CD4-positive, alpha-beta T cell treated with Interleukin-6 for 4 hours (primary cell): ENCODE data around the gene LILRA6.
"Not testable (repeated sequence)": the region's sequence is repeated elsewhere in the genome, so short reads cannot be mapped to it uniquely, and the experiment has no call there.

ENCODE experiments used
- DNase-seq: peaks from one replicate; pipeline ENCODE4 v3.0.0-alpha.2; 2020; ENCODE audit warnings: mixed read lengths

The LILRA6 gene

DNA sequence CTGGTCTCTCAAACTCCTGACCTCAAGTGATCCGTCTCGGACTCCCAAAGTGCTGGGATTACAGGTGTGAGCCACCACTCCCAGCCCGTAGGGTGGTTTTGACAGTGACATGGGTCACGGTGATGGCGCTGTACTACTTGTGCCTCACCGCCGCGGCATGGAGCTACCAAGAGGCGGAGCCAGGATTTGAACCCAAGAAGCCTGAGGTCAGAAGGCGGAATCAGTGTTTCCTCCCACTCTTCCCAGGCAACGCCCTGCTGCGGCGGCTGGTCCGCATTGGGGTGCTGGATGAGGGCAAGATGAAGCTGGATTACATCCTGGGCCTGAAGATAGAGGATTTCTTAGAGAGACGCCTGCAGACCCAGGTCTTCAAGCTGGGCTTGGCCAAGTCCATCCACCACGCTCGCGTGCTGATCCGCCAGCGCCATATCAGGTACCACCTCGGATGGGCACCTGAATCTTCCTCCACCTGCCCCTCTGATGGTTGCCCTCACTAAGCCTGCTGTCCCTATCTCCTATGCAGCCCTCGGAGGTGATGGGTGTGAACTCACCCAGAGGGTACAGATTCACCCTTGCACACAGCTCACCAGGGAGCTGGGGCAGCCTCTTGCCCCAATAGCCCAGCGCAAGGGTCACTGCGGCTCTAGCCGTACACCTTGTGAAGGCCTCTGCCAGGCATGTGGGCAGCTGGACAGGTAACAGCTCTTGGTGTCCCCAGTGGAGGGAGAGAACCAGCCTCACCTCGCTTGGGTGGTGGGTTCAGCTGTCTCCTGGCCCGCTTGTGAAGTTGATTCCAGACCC lies 36.4 kb downstream of the LILRA6 start:
- no peak for DNase-seq

DNA sequence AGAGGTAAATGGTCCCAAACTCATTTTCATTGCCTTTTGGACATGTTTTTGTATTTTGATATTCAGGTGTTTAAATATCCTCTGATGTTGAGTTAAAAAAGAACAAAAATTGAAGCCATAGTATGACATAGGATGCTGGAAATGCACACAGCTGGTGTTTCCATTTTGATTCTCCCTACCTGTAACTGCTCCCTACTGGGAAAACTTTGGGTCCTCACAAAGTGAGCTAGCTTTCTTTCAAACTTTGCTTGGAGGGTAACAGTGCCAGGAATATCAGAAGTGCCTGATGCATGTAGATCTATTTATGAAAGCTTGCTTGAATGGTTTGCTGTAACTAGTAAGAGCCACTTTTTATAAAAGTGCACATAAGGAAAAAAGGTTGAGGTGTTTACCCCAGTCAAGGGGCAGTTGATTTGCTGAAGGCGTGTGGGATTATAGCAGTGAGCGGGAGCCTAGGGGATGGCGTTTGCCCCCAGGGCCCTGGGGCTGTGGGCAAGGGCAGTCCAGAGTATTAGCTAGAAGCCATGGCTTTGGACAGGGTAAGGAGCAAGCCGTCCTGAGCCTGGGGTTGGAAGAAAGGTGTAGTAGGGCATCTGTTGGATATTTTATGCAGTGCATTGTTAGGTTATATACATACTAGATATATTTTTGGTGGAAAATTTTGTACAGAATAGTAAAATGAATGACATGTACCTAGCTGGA lies 37.7 kb downstream of the LILRA6 start:
- no peak for DNase-seq

DNA sequence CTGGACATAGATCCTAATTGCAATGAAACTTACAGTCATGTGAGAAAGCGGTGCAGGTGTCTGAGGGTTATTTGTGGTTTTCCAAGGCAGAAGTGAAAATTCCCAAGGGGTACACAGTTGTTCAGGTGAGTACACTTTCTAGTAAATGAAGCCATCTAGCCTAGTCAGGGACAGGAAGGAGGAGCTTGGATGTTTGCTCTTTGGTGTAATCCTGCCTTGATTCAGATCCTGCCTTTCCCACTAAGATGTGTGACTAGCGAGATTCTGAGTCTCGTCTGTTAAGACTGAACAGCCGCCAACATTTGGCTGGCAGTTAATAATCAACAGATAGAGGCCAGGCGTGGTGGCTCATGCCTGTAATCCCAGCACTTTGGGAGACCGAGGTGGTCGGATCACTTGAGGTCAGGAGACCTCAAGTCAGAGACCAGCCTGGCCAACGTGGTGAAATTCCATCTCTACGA lies 39.4 kb downstream of the LILRA6 start:
- DNase-seq: no peak

DNA sequence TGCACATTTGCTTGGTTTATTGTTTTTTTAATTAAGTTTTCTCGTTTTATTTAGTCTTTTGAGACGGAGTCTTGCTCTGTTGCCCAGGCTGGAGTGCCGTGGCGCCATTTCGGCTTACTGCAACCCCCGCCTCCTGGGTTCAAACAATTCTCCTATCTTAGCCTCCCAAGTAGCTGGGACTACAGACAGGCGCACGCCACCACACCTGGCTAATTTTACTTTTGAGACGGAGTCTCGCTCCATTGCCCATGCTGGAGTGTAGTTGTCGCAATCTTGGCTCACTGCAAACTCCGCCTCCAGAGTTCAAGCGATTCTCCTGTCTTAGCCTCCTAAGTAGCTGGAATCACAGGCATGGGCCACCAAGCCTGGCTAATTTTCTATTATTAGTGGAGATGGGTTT lies 40.6 kb downstream of the LILRA6 start:
- DNase-seq: no peak

DNA sequence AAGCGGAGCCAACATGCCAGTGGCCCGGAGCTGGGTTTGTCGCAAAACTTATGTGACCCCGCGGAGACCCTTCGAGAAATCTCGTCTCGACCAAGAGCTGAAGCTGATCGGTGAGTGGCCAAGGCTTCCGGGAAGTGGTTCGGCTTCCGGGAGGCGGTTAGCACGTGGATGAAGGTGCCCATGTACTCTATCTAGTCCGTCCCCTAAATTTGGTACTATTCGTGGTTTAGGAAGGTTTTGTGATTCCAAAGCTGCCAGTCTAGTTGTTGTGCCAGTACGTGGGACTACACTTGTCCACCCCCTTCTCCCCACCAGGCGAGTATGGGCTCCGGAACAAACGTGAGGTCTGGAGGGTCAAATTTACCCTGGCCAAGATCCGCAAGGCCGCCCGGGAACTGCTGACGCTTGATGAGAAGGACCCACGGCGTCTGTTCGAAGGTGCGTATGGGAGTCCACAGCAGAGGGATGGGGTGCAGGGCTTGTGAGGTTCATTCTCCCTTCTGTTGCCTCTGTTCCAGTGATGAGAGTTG lies 41.4 kb downstream of the LILRA6 start:
- DNase-seq: no peak

DNA sequence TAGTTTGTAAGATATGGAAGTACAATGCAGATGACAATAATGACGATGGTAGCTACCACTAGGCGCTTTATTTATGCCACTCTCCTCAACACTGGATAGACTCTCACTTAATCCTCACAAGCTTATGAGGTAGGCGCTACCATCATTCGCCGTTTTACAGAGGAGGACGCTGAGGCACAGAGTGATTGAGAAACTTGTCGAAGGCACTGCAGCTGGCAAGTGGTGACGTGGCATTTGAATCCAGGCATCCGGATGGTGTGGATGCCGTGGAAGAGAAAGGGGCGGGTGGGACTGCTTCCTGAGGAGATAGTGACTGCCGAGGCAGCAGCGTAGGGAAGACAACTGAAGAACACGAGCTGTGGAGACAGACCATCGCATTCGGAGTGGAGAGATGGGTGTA lies 43.2 kb downstream of the LILRA6 start:
- no peak for DNase-seq

DNA sequence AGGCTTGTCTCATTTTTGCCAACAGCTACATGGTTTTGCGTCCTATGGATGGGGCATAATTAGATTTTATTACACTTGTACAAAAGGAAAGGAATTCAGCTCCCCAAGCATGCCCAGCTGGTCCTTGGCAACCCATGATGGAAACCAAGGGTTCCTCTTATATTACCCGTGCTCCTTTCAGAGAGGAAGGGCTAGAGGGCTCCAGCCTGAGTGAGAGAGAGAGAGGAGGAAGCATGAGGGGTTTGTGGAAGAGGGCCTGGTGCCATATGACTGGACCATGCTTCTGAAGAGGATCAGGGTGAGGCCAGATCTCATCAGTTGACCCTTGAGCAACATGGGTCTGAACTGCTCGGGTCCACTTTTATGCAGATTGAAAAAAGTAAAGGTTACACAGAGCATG lies 45.5 kb downstream of the LILRA6 start:
- DNase-seq: no peak

DNA sequence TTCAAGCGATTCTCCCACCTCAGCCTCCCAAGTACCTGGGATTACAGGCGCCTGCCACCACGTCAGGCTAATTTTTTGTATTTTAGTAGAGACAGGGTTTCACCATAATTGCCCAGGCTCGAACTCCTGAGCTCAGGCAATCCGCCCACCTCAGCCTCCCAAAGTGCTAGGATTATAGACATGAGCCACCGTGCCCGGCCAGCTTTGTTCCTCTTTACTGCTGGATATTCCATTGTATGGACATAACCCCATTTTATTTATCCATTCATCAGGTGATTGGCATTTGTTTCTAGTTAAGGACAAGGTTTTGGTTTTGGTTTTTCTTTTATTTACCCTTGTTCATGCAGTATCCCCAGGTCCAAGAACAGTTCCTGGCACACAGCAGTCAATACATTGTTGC lies 46.1 kb downstream of the LILRA6 start:
- DNase-seq: no peak

DNA sequence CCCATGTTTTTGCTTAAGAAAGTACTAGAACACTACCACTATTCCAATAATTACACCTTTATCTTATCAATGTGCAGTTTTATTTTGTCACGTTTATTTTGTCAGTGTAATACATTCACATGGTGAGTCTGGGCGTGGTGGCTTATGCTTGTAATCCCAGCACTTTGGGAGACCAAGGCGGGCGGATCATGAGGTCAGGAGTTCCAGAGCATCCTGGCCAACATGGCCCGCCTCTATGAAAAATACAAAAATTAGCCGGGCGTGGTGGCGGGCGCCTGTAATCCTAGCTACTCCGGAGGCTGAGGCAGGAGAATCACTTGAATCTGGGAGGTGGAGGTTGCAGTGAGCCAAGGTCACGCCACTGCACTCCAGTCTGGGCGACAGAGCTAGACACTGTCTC lies 48.1 kb downstream of the LILRA6 start:
- DNase-seq: not testable (repeated sequence)

DNA sequence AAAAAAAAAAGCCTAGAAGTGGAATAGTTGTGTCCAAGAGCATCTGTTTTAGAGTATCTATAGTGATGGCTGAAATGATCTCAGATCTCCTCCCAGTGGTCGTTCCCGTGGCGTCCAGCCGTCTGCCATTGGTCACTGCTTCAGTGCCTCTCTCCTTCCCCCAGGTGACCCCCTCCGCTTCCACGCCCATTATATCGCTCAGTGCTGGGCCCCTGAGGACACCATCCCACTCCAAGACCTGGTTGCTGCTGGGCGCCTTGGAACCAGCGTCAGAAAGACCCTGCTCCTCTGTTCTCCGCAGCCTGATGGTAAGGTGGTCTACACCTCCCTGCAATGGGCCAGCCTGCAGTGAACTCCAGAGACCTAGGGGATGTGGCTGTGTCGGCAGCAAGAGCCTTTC lies 49.6 kb downstream of the LILRA6 start:
- DNase-seq: no peak

DNA sequence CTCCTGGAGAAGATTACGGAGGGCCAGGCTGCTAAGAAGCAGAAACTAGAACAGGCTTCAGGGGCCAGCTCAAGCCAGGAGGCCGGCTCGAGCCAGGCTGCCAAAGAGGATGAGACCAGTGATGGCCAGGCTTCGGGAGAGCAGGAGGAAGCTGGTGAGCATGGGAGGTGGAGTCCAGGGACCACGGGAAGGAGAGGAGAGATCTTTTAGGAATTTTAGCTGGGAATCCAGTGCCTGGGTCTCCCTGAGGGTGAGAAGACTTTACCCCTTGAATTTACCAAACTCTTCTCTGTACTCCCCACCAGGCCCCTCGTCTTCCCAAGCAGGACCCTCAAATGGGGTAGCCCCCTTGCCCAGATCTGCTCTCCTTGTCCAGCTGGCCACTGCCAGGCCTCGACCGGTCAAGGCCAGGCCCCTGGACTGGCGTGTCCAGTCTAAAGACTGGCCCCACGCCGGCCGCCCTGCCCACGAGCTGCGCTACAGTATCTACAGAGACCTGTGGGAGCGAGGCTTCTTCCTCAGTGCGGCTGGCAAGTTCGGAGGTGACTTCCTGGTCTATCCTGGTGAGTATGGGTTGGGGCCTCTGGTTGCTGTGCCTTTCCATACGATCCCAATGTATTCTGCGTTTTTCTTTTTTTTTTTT lies 50.7 kb downstream of the LILRA6 start:
- DNase-seq: no peak

DNA sequence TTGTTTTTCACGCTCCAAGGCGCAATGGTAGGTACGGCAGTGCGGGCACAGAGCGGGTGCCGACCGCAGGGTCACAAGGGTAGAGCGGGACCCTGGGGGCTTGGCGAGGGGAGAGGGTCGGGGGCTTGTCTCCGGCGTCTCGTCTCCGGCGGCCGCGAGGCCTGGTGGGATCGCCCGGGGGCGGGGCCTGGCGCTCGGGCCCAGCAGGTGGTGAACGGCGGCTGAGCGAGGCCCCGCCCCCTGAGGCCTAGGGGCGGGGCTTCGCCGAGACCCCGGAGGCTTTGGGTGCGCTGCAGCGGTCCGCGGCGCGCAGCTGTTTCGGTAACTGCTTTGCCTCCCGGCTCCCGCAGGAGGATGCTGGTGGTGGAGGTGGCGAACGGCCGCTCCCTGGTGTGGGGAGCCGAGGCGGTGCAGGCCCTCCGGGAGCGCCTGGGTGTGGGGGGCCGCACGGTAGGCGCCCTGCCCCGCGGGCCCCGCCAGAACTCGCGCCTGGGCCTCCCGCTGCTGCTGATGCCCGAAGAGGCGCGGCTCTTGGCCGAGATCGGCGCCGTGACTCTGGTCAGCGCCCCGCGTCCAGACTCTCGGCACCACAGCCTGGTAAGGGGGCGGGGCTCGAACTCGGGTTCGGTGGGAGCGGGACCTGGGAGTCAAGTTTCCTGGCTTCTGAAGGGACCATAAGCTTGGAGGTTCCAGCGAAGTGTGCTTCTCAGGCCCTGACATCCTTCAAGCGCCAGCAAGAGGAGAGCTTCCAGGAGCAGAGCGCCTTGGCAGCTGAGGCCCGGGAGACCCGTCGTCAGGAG lies 51.4 kb downstream of the LILRA6 start, which contains the start of gene TSEN34:
TSEN34 (plus strand) TSS at position 298 of the 800 bp plus-strand sequence; CDS start at position 355, 57 bp downstream.
- peak; percentile 92 for DNase-seq

DNA sequence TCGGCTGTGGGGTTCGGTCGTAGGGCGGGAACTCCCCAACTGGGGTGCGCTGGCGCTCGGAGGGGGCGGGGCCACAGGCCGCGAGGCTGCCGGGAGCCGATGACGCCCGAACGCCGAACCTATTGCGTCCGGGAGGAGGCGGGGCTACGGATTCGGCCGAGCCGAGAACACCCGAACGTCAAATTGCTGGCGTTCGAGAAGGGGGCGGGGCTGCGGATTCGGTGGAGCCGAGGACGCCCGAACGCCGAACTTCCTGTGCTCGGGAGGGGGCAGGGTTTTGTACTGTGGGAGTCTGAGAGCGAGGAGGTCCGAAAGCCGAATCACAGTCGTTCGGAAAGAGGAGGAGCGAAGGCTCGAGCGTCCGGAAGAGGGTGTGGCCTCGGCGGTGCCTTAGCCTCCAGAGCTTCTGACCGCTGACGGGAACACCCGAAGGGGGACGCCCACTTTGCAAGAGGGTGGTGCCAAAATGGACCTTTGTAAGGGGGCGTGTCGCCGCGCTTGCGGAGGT lies 52.0 kb downstream of the LILRA6 start:
- DNase-seq: peak; percentile 100

DNA sequence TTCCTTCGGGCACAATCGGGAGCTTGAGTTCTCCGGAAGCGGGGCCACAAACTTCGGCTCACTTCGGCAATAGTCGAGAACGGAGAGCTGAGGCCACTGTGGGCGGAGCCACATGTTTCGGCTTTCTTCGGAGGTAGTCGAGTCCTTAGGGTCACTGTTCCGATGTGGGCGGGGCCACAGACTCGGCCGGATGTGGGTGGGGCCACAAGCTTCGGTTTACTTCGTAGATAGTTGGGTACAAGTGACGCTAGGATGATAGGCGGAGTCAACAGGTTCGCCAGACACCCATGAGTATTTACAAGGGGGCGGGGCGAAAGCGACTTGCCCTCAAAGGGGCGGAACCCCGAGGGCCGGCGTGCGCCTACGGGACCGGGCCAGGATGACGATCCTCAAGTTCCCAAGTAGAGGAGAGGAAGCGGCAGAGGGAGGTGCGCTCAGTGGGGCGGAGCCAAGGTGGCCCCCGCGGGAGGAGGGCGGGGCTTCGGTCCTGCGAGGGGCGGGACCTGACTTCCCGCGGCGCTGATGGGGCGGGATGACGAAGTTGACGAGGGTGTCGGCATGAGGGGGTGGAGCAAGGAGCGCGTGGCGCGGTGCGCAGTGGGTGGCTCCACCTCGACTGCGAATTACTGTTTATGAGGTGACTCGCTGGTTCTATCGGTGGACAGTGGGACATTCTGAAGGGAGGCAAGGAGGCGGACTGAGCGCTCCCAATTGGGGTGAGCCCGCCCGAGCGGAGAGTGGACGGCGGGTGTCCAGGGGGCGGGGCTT lies 52.7 kb downstream of the LILRA6 start:
- peak; percentile 100 for DNase-seq

DNA sequence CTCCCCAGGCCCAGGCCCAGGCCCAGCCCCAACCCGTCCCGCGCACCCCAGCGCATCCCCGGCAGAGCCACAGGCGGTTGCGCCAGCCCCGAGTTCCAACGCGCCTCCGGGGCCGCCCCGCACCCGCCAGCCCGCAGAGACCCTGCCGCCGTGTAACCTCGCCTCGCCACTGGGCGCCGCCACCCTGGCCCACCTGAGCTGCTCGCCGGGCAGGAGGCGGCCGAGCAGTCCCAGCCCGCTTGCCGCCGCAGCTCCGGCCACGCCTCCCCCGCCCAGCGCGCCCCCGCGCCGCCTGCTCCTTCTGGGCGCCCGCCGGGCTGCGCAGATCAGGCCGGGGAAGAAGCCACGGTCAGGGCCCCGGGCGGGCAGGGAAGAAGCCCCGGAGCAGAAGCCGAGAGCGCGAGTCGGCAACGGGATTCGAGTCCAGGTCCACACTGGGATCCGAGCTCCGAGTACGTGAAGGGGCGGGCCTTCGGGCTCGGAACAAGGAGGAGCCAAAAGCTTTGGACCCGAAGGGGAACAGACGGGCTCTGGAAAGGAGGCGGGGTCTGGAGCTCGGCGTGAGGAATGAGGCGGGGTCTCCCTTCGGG lies 53.4 kb downstream of the LILRA6 start, which contains the start of gene MBOAT7:
MBOAT7 (minus strand) TSS at position 436 of the 590 bp plus-strand sequence. CDS start 1,072 bp downstream, outside the sequence.
- DNase-seq: no peak

DNA sequence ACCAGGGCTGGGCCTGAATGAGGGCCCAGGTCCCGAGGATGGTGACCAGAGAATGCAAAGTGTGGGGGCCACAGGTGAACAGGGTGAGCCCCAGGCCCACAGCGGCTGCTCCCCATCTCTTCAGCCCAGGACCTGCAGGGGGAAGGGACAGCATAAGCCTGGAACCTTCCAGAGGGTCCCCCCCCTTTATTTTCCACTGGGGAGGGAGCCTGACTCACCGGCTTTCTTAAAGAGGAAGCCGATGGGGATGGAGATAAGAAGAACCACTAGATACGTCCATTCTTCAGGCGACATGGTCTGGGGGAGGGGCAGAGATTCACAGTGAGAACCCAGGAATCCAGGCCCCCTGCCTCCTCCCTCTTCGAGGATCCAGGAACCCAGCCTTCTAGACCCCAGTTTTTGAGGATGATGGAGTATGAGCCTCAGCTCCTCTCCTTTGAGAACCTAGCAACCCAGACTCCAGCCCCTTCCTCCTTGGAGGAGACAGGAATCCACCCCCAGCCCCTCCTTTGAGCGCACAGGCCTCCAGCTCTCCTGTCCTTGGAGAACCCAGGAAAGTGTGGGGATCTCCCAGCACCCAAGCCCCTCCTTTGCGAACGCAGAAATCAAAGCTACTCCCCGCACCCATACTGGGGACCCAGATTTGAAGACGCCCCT lies 54.2 kb downstream of the LILRA6 start:
- DNase-seq: peak; percentile 58

DNA sequence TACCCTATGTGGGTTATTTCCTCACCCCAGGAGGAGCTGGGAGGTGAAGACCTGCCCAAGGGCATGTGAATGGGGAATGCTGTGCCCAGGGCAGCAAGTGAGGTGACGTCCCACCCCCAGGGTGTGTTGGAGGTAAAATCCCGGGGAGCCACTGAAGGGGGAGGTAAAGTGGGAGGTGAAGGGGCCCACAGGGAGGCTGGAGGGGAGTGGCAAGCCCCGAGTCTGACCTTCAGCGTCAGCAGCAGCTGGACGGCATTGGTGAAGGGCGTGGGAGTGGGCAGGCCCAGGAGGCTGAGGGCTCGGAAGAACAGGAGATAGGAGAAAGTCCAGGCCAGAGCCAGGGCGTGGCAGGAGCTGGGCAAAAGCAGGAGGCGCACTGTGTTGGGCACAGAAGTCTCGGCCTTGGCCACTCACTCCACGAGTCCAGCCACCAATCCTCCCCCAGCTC lies 55.6 kb downstream of the LILRA6 start:
- no peak for DNase-seq
